Loucy (cell line): ENCODE measurements around the gene RPL28.
"Not testable (repeated sequence)": the region's sequence is repeated elsewhere in the genome, so short reads cannot be mapped to it uniquely, and the experiment has no call there.

Experiments used
- H2AFZ ChIP-seq: fragments of 200-600 bp; sonication (generic); 2 replicates; pipeline ENCODE4 v1.6.0; 2016; ENCODE audit warnings: antibody characterized with exemption, mild to moderate bottlenecking, low read length, moderate library complexity
- H3F3A ChIP-seq: fragments of 200-600 bp; 2 replicates; pipeline ENCODE4 v1.6.0; 2016; ENCODE audit warnings: antibody characterized with exemption, low read depth, mild to moderate bottlenecking
- H3K27me3 ChIP-seq: fragments of 200-600 bp; sonication (generic); 2 replicates; pipeline ENCODE4 v1.6.1; 2014; ENCODE audit warnings: low read length, mild to moderate bottlenecking; ENCODE audit not compliant: insufficient read depth, poor library complexity, severe bottlenecking
- H3K36me3 ChIP-seq: fragments of 200-600 bp; sonication (generic); 2 replicates; pipeline ENCODE4 v1.6.1; 2016; ENCODE audit warnings: low read length; ENCODE audit not compliant: insufficient read depth
- H3K4me1 ChIP-seq: fragments of 200-600 bp; sonication (generic); 2 replicates; pipeline ENCODE4 v1.5.1; 2014; ENCODE audit warnings: low read length, mild to moderate bottlenecking; ENCODE audit not compliant: insufficient read depth, poor library complexity, severe bottlenecking
- H3K4me2 ChIP-seq: fragments of 200-600 bp; sonication (generic); 2 replicates; pipeline ENCODE4 v1.6.0; 2014; ENCODE audit warnings: antibody characterized with exemption, low read length, low read depth, mild to moderate bottlenecking; ENCODE audit not compliant: poor library complexity, severe bottlenecking
- H3K4me3 ChIP-seq: fragments of 200-600 bp; sonication (generic); 2 replicates; pipeline ENCODE4 v1.5.1; 2014; ENCODE audit warnings: low read length, mild to moderate bottlenecking, mixed read lengths; ENCODE audit not compliant: poor library complexity, severe bottlenecking
- H3K79me2 ChIP-seq: fragments of 200-600 bp; sonication (generic); 2 replicates; pipeline ENCODE4 v1.6.1; 2014; ENCODE audit warnings: low read length; ENCODE audit not compliant: insufficient read depth
- H3K9ac ChIP-seq: fragments of 200-600 bp; sonication (generic); 2 replicates; pipeline ENCODE4 v1.6.0; 2014; ENCODE audit warnings: mild to moderate bottlenecking, low read depth, low read length, moderate library complexity; ENCODE audit not compliant: poor library complexity, severe bottlenecking
- H3K9me2 ChIP-seq: fragments of 200-600 bp; sonication (generic); replicated peaks from 2 replicates; pipeline ENCODE4 v1.6.1; 2016; ENCODE audit warnings: low read depth, low read length, mixed read lengths
- H3K9me3 ChIP-seq: fragments of 200-600 bp; sonication (generic); 2 replicates; pipeline ENCODE4 v1.6.1; 2014; ENCODE audit warnings: mild to moderate bottlenecking, antibody characterized with exemption, low read length, low read depth; ENCODE audit not compliant: insufficient read depth
- H4K20me1 ChIP-seq: fragments of 200-600 bp; sonication (generic); 2 replicates; pipeline ENCODE4 v1.6.0; 2014; ENCODE audit warnings: antibody characterized with exemption, low read length, mild to moderate bottlenecking; ENCODE audit not compliant: insufficient read depth, poor library complexity, severe bottlenecking
- CTCF ChIP-seq: fragments of 200-600 bp; sonication (generic); conservative IDR thresholded peaks from 2 replicates; pipeline ENCODE4 v1.5.1; 2014; ENCODE audit warnings: mild to moderate bottlenecking, antibody characterized with exemption, low read length
- EZH2phosphoT487 ChIP-seq: fragments of 200-600 bp; IDR thresholded peaks from 2 replicates; pipeline ENCODE4 v1.6.1; 2018; ENCODE audit warnings: antibody characterized with exemption, mild to moderate bottlenecking, moderate library complexity, borderline replicate concordance

The RPL28 gene

GRCh38 chr19:55400281-55401087 is 14.8 kb downstream of the RPL28 start:
- Histone ChIP-seq H2AFZ (no peak overlapping the region), H3K4me1 (peaks cover 23% of the 10 kb centered on the region), H3K36me3 (peaks cover 42% of the 10 kb centered on the region; the same call in 1 of the 2 replicates), H3K79me2 (peaks cover 37% of the 10 kb centered on the region), H3K9me3 (no peaks in the 10 kb centered on the region), H3K9ac (no peak overlapping the region), H4K20me1 (peaks cover 28% of the 10 kb centered on the region), H3K4me2 (no peak overlapping the region), H3K9me2 (no peaks in the 10 kb centered on the region), H3K27me3 (no peaks in the 10 kb centered on the region), H3K4me3 (no peak overlapping the region), H3F3A (no peaks in the 10 kb centered on the region; the same call in 1 of the 2 replicates)
- TF ChIP-seq EZH2phosphoT487 (no peak), CTCF (no peak)

GRCh38 chr19:55401390-55401789 is 15.7 kb downstream of the RPL28 start:
- Histone ChIP-seq H3K79me2 (peaks cover 46% of the 10 kb centered on the region), H4K20me1 (peaks cover 37% of the 10 kb centered on the region), H3K36me3 (peaks cover 46% of the 10 kb centered on the region; the same call in 1 of the 2 replicates), H3K4me1 (peaks cover 32% of the 10 kb centered on the region)
- not testable (repeated sequence) for H2AFZ ChIP-seq, H3K27me3 ChIP-seq, H3K9me3 ChIP-seq, H3K9ac ChIP-seq, H3F3A ChIP-seq, H3K4me3 ChIP-seq, H3K9me2 ChIP-seq, H3K4me2 ChIP-seq

GRCh38 chr19:55402509-55402908 is 16.8 kb downstream of the RPL28 start:
- H3F3A ChIP-seq = no peaks in the 10 kb centered on the region; the same call in 1 of the 2 replicates

More at GRCh38 chr19:55402509-55402908, 16.8 kb downstream of the RPL28 start:
- Histone ChIP-seq H3K9me3 (no peaks in the 10 kb centered on the region), H3K36me3 (peaks cover 46% of the 10 kb centered on the region; the same call in 1 of the 2 replicates), H4K20me1 (peaks cover 46% of the 10 kb centered on the region), H3K9ac (peak overlapping the region; percentile 26), H3K9me2 (no peaks in the 10 kb centered on the region), H2AFZ (no peak overlapping the region), H3K4me1 (peaks cover 36% of the 10 kb centered on the region), H3K4me2 (peak overlapping the region; percentile 74), H3K79me2 (peaks cover 57% of the 10 kb centered on the region), H3K4me3 (peak overlapping the region; percentile 57), H3K27me3 (peaks cover 5% of the 10 kb centered on the region)
- TF ChIP-seq EZH2phosphoT487 (no peak), CTCF (no peak)
